Heart right ventricle (tissue), 16 donors: ENCODE results near the gene CACNA1E. TPM values are rescaled to one million over a fixed set of nuclear protein-coding genes. Genes with fewer than 3 reads are reported as not detected.
A peak's percentile ranks its signal among the peaks of the same experiment; 100 is the strongest.

Experiments
- ATAC-seq, 8 donors: fragments of 200-7000 bp; cut with Tn5 transposase; one replicate each; pipeline ENCODE4 v1.9.1; 2020; ENCODE audit warnings: mild to moderate bottlenecking in 8 of 8, moderate library complexity in 8 of 8, moderate number of reproducible peaks in 1 of 8
- DNase-seq, 2 donors: peaks; one replicate each; pipeline ENCODE4 v3.0.0-alpha.2; 2020
- H3K27ac ChIP-seq, 10 donors: fragments of 200-600 bp; sonication (generic) in 2 of 10; one replicate each; pipeline versions ENCODE4 v1.5.0 to v1.8.0; 2020 to 2022; ENCODE audit warnings: mild to moderate bottlenecking in 3 of 10
- H3K27me3 ChIP-seq, 7 donors: fragments of 200-600 bp; one replicate each; pipeline ENCODE4 v1.8.0; 2021 to 2022; ENCODE audit warnings: mild to moderate bottlenecking in 2 of 7
- H3K36me3 ChIP-seq, 9 donors: fragments of 200-600 bp; sonication (generic) in 1 of 9; one replicate each; pipeline versions ENCODE4 v1.5.0 to v1.8.0; 2020 to 2022; ENCODE audit warnings: mild to moderate bottlenecking in 2 of 9
- H3K4me1 ChIP-seq, 9 donors: fragments of 200-600 bp; sonication (generic) in 1 of 9; one replicate each; pipeline versions ENCODE4 v1.5.0 to v1.8.0; 2020 to 2022; ENCODE audit warnings: mild to moderate bottlenecking in 4 of 9
- H3K4me3 ChIP-seq, 10 donors: fragments of 200-600 bp; sonication (generic) in 2 of 10; one replicate each; pipeline versions ENCODE4 v1.5.0 to v1.8.0; 2020 to 2022; ENCODE audit warnings: mild to moderate bottlenecking in 7 of 10, moderate library complexity in 2 of 10
- H3K9me3 ChIP-seq, 11 donors: fragments of 200-600 bp in 10 of 11; sonication (generic) in 2 of 11; one replicate each; pipeline versions ENCODE4 v1.5.0 to v1.8.0; 2013 to 2022; ENCODE audit warnings: mild to moderate bottlenecking in 2 of 11, control low read depth in 1 of 11, moderate library complexity in 1 of 11
- WGBS, 2 donors: extraction: QIAGEN DNeasy Blood & Tissue Kit; methylation state at CpG; one replicate each; pipeline ENCODE4 v1.1.7; 2013; ENCODE audit warnings: inconsistent platforms in 1 of 2; 5-methylcytosine and 5-hydroxymethylcytosine counted together
- intact Hi-C, 10 donors: fragments of 100-400 bp; cut with DNase I; formaldehyde crosslinking; loops; one replicate each; pipeline versions ENCODE4 v1.11.1 to v1.14.2; 2022
- polyA plus RNA-seq, 2 donors: library from polyadenylated mRNA; stranded (reverse); fragments of 200-250 nt; gene quantifications; one replicate each; pipeline ENCODE4 v1.2.3, GENCODE V29; 2013
- total RNA-seq, 10 donors: library from RNA; stranded (reverse); fragmentation: NEBNext Ultra II Directional in 3 of 10; extraction: Animal tissue kit (Norgen Biotek cat#: 25700) in 3 of 10; gene quantifications; one replicate each; pipeline versions ENCODE4 v1.2.1 to v1.2.4, GENCODE V29; 2021 to 2023
- TF ChIP-seq, protein P1 (sequence below), 9 donors: fragments of 200-600 bp; sonication (generic) in 2 of 9; IDR thresholded peaks; one replicate each; pipeline versions ENCODE4 v1.5.0 to v1.8.0; 2021 to 2022; ENCODE audit warnings: antibody characterized with exemption in 9 of 9, mild to moderate bottlenecking in 5 of 9, moderate library complexity in 1 of 9
- donor health status: Arrhythmogenic right ventricular cardiomyopathy.
- donor health status: ischemic (EF 13 %, LVEDD 7.1; RV severe dilation, severe dysfunction).
- donor health status: healthy with polysubstance abuse.
- donor health status: DM: no; HTN: yes; CAD: no.
- donor health status: DM: no; HTN: no; CAD: no.
- donor health status: ischemic (EF 25% LVEDD 6.9; RV normal size, moderate dysfunction).
- donor health status: ischemic (EF 25% LVEDD 5.7; RV mildly dilated, moderate dysfunction).
- donor health status: healthy.
- donor health status: DM: yes; HTN: yes; CAD: no.
- donor health status: Ischemic cardiomyopathy.
- donor health status: ischemic (EF 35%, LVEDD 5.7; RV mildly dilated, moderate dysfunction).
- donor health status: nonischemic (EF 11% LVEDD 7.7; RV severe dilation, severe dysfunction).
- donor health status: DM: yes; HTN: yes; CAD: no.
- donor health status: PGD.
- donor health status: ischemic (EF 29% LVEDD 5.4; RV normal size, mild dysfunction).
- donor health status: nonischemic (EF 23%, LVEDD 6.1; RV moderate dilation, normal function).

CACNA1E gene
- total and polyA plus RNA-seq, 12 donors = 0.04 to 21.7 (median 0.71) TPM

DNA sequence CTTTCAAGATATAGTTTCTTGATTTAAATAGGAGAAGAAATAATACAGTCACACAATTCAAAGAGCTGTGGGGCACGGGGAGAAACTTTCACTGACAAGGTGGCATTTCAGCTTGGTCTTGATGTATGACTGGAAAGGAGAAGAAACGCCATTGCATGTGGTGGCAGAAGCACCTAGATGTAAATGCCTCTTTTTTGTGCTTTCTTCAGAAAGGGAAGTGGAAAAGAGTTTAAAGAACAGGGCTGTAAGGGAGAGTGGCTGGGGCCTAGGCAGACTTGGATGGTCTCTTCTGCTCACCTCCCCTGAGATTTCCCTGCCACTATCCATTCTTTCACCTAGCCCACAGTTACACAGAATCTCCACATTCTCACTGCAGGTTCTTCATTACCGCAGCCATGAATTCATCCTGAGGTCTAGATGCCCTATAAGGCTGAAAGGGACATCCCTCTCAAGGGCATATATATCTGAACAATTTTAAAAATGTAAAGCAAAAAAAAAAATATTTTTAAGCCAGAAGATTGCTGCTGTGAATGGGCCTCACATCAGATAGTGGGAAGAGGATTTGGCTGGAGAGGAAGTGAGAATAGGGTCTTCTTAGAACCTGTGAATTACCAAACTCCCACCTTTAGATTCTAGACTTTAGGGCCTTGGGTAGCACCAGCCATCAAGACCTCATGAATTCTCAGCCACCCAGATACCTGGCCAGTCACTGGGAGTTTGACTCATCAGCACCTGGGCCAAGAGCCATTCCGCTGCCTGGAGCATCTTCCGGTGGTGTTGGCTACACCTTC is 23.4 kb downstream of the CACNA1E start:
- 87 to 88% methylated on average over 5 of the region's 5 CpGs for WGBS, 2 donors
- TF ChIP-seq, protein P1, sequence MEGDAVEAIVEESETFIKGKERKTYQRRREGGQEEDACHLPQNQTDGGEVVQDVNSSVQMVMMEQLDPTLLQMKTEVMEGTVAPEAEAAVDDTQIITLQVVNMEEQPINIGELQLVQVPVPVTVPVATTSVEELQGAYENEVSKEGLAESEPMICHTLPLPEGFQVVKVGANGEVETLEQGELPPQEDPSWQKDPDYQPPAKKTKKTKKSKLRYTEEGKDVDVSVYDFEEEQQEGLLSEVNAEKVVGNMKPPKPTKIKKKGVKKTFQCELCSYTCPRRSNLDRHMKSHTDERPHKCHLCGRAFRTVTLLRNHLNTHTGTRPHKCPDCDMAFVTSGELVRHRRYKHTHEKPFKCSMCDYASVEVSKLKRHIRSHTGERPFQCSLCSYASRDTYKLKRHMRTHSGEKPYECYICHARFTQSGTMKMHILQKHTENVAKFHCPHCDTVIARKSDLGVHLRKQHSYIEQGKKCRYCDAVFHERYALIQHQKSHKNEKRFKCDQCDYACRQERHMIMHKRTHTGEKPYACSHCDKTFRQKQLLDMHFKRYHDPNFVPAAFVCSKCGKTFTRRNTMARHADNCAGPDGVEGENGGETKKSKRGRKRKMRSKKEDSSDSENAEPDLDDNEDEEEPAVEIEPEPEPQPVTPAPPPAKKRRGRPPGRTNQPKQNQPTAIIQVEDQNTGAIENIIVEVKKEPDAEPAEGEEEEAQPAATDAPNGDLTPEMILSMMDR (IDR thresholded peaks at IDR 0.05) = no peak

DNA sequence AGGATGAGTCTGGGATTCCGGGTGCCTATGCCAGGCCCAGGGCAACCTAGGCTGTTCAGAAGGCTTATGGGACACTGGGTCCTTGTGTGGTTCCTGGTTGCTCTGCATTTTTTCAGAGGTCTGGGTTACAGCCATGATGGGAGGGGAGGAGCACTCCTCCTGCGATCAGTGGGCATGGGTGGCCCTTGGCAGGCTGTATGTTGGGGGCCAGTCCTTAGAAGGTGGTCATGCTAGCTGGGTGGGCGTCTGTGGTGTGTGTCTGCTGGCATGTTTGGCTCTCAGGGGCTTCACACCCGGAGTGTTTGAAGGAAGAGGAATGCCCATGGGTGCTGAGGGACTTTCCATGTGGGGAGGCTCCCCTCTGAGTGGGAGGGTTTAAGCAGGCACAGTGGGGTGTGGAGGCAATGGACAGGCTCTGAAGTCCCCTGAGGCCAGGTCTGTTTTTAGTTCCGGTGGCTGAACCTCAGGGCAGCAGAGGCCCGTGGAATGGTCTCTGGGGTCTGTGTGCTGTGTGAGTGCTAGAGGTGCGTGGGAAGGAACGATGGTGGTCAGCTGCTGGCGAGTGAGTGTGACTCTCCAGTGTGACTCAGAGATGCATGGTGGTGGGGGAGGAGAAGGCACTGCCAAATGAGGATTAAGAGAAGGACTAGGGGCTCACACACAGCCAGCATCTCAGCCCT is 25.3 kb downstream of the CACNA1E start:
- intact Hi-C loops = no loop called here
- Histone ChIP-seq H3K4me3 (no peak overlapping the region), H3K27ac (no peak overlapping the region), H3K4me1 (peaks cover 0 to 11% (median 0%) of the 10 kb centered on the region in 9 donors), H3K9me3 (no peaks in the 10 kb centered on the region), H3K36me3 (no peaks in the 10 kb centered on the region), H3K27me3 (peaks cover 0 to 51% (median 31%) of the 10 kb centered on the region in 7 donors)
- DNase-seq (no peak), ATAC-seq (no peak)
- TF ChIP-seq, protein P1 (IDR thresholded peaks at IDR 0.05) = no peak
- WGBS, 2 donors = 71 to 89% methylated on average over 9 of the region's 9 CpGs

More for the DNA sequence above, 23.4 kb downstream of the CACNA1E start:
- no peaks in the 10 kb centered on the region for H3K36me3 ChIP-seq
- H3K4me1 ChIP-seq = peaks cover 0 to 21% (median 0%) of the 10 kb centered on the region in 9 donors
- intact Hi-C loops = no loop called here
- peak overlapping the region in 1 of 10 donors; percentile 36 for H3K27ac ChIP-seq
- no peak for DNase-seq
- no peak for ATAC-seq
- H3K4me3 ChIP-seq = no peak overlapping the region
- H3K9me3 ChIP-seq = no peaks in the 10 kb centered on the region
- peaks cover 0 to 47% (median 34%) of the 10 kb centered on the region in 7 donors for H3K27me3 ChIP-seq

DNA sequence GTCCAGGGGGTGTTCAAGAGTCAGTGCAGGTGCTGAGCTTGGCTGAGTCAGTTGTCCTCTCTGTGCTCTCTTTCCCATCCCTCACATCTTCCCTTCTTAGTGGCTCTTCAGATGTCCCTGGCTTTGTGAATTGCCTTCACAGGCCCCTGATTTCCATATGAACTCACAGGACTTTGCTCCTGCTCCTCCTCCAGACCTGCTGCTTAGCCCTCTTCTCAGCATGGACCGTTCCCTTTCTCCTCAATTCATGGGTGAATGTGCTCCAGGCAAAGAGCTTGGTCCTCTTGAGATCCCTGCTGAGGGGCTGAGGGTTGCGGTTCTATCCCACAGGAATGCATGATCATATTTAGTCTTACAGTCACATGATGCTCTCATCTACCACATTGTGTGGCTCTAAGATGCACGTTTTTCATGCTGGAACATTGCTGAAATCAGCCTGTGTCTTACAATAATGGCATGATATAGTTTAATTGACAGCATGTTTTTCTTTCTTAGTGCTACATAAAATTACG is 30.5 kb downstream of the CACNA1E start:
- WGBS, 2 donors = 64 to 65% methylated on average over 4 of the region's 4 CpGs
- H3K27me3 ChIP-seq = peaks cover 0 to 48% (median 34%) of the 10 kb centered on the region in 7 donors

More for the DNA sequence above, 30.5 kb downstream of the CACNA1E start:
- ATAC-seq (no peak), DNase-seq (no peak)
- H3K4me3 ChIP-seq = no peak overlapping the region
- no peak overlapping the region for H3K27ac ChIP-seq
- no peaks in the 10 kb centered on the region for H3K4me1 ChIP-seq
- H3K9me3 ChIP-seq = no peaks in the 10 kb centered on the region
- TF ChIP-seq, protein P1 (IDR thresholded peaks at IDR 0.05) = no peak
- intact Hi-C loops = loop anchor here in 1 of 10 donors (10.0 kb wide), 1 partner anchor 701 kb away; no protein-coding TSS in a partner anchor
- no peaks in the 10 kb centered on the region for H3K36me3 ChIP-seq
